ENCODE data around the gene SH3BP2. TPM values are rescaled to one million over a fixed set of nuclear protein-coding genes. Genes with fewer than 3 reads are reported as not detected.

SH3BP2 gene, protein sequence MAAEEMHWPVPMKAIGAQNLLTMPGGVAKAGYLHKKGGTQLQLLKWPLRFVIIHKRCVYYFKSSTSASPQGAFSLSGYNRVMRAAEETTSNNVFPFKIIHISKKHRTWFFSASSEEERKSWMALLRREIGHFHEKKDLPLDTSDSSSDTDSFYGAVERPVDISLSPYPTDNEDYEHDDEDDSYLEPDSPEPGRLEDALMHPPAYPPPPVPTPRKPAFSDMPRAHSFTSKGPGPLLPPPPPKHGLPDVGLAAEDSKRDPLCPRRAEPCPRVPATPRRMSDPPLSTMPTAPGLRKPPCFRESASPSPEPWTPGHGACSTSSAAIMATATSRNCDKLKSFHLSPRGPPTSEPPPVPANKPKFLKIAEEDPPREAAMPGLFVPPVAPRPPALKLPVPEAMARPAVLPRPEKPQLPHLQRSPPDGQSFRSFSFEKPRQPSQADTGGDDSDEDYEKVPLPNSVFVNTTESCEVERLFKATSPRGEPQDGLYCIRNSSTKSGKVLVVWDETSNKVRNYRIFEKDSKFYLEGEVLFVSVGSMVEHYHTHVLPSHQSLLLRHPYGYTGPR
- 10 to 100 TPM; 29.0 to 33.5 TPM for total RNA-seq

DNA sequence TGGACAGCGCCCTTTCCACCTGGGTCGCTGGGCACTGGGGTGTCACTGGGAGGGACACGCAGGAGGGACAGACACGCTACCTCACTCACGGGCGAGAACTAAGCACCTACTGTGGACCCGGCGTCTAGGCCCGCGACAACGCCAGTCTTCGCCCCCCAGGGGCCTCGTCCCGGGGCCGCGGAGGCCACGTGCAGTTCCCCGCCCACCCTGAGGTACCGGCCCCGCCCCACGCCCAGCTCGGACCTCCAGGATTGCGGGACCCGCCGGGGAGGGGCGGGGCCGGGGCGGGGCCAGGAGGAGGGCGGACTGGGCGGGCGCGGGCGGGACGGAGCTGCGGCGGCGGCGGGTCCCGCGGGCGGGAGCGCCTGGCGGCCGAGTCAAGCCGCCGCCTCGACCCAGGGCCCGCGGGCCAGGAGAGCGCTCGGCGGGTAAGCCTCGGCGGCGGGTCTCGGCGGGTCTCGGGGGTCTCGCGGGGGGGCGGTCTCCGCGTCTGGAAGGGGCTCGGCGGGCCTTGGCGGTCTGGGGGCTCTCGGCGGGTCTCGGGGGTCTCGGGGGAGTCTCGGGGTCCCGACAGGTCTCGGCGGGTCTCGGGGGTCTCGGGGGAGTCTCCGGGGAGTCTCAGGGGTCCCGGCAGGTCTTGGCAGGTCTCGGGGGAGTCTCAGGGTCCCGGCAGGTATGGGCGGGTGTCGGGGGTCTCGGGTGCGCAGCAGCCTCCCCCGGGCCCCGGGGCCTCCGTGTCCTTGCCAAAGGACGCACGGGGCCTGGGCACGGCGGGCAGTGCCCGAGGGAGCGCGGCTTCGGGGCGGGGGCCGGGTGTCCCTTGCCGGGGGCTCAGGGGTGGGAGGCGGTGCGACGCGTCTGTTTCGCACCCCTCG, at the start of gene SH3BP2:
Gene SH3BP2, plus strand, starts transcription at position 375 of the 875 bp plus-strand sequence. CDS start 27,533 bp downstream, outside the sequence.
- DNase-seq (peak; percentile 76 to 86 (median 85)), ATAC-seq (peak; percentile 61)
- no peaks in the 10 kb centered on the region for H3K36me3 ChIP-seq (replicated peaks in 1 of 2; ENCODE audit: insufficient read depth in 1 of 2, low read depth in 2 of 2)
- WGBS, 2 donors: 1 to 15% methylated on average over 15 to 65 of the region's 104 CpGs
- peak in 1 of 3 donors; percentile 25 for TF ChIP-seq POLR2A (IDR thresholded peaks at IDR 0.05)
- TF ChIP-seq, protein P1, sequence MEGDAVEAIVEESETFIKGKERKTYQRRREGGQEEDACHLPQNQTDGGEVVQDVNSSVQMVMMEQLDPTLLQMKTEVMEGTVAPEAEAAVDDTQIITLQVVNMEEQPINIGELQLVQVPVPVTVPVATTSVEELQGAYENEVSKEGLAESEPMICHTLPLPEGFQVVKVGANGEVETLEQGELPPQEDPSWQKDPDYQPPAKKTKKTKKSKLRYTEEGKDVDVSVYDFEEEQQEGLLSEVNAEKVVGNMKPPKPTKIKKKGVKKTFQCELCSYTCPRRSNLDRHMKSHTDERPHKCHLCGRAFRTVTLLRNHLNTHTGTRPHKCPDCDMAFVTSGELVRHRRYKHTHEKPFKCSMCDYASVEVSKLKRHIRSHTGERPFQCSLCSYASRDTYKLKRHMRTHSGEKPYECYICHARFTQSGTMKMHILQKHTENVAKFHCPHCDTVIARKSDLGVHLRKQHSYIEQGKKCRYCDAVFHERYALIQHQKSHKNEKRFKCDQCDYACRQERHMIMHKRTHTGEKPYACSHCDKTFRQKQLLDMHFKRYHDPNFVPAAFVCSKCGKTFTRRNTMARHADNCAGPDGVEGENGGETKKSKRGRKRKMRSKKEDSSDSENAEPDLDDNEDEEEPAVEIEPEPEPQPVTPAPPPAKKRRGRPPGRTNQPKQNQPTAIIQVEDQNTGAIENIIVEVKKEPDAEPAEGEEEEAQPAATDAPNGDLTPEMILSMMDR (IDR thresholded peaks at IDR 0.05): peak in 2 of 7 experiments; percentile 13 to 22
- H3K4me3 ChIP-seq: peak within 1 kb of the TSS; percentile 37 to 61
- H3K9me3 ChIP-seq: no peaks in the 10 kb centered on the region
- no peaks in the 10 kb centered on the region for H3K27me3 ChIP-seq
- intact Hi-C loops (cut with DNase I): no loop called here
- peak within 1 kb of the TSS; percentile 58 to 86 (median 82) for H3K27ac ChIP-seq
- peaks cover 65% of the 10 kb centered on the region for H3K4me1 ChIP-seq

DNA sequence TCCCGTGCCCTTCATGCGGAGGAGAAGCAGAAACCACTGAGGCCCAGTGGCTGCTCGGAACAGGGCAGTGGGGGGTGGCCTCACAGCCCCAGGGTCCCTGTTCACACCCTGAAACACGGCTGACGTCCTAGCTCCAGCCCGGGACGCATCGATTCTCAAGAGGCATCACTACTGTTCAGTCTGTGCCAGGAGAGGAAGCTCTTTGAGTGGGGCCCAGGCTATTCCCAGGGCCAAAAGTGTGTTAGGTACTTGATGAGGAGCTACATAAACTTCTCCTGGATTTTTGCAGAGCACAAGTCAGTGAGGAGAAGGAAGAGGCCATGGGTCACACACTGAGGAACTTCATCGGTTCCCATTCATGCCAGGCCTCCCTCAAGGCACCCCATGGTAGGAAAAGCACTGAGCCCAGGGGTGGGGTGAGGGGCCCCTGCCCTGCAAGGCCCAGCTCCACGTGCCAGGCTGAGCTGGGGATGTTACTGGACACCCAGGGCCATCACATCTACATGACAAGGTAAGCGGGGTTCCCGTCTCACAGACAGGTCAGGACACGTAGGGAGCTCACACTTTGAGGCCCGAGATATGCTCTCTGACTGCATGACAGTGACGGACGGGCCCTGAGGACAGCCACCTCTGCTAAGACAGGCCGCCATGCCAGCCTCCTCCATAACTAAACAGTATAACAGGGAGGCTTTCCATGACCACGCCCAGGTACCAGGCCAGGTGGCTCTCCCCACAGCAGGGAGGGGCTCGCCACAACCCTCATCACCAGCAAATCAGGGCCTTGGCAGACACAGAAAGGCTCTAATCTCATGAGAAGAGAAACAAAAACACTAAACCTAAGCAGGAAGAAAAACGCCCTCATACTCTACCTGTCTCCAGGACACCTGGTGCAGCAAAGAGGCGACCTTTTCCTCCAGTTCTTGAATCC, 49.1 kb upstream of the SH3BP2 start:
- no peaks in the 10 kb centered on the region for H3K27me3 ChIP-seq
- DNase-seq: no peak
- WGBS, 2 donors: 91 to 92% methylated on average over 6 to 21 of the region's 21 CpGs
- intact Hi-C loops (cut with DNase I): no loop called here
- TF ChIP-seq, protein P1 (IDR thresholded peaks at IDR 0.05): no peak
- no peak for TF ChIP-seq POLR2A (IDR thresholded peaks at IDR 0.05)
- H3K4me1 ChIP-seq: no peaks in the 10 kb centered on the region
- no peaks in the 10 kb centered on the region for H3K9me3 ChIP-seq
- H3K4me3 ChIP-seq: no peak overlapping the region
- no peak for ATAC-seq
- H3K36me3 ChIP-seq (replicated peaks in 1 of 2; ENCODE audit: insufficient read depth in 1 of 2, low read depth in 2 of 2): peaks cover 9 to 28% of the 10 kb centered on the region in 2 donors
- H3K27ac ChIP-seq: no peak overlapping the region

DNA sequence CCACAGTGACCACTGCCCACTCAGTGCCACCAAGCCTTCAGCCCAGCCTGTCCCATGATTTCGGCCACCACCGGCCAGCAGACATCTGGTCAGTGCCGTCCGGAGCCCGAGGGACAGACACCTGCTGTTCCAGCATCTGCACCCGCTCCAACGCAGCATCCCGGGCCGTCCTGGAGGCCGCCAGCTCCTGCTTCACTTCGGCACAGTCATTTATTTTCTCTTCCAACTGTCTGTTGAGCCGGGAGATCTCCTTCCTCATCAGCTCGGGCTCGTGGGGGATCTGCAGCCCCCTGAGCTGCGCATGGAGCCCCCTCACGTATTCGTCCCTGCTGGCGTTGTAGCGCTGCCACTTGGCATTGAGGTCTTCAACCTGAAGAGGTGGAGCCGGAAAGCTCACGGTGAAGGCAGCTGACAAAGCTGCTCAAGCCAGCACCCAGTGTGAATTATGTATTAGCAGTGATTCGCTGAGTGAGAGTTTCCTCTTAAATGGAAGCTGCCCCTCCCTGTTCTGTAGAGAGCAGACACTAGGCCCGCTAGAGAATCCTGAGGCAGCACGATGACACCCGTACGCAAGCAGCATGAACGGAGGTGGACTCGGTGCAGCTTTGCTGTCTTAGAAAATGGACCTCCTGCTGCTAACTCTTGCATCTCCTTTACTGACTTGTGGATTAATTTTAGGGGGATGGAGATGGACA, 48.2 kb upstream of the SH3BP2 start:
- TF ChIP-seq POLR2A (IDR thresholded peaks at IDR 0.05): no peak
- TF ChIP-seq, protein P1 (IDR thresholded peaks at IDR 0.05): no peak
- DNase-seq: no peak
- Histone ChIP-seq H3K36me3 (replicated peaks in 1 of 2; ENCODE audit: insufficient read depth in 1 of 2, low read depth in 2 of 2) (peaks cover 9 to 28% of the 10 kb centered on the region in 2 donors), H3K4me3 (no peak overlapping the region), H3K27me3 (no peaks in the 10 kb centered on the region), H3K9me3 (no peaks in the 10 kb centered on the region), H3K4me1 (no peaks in the 10 kb centered on the region), H3K27ac (no peak overlapping the region)
- intact Hi-C loops (cut with DNase I): no loop called here
- no peak for ATAC-seq
- WGBS, 2 donors: 95 to 96% methylated on average over 28 of the region's 28 CpGs

DNA sequence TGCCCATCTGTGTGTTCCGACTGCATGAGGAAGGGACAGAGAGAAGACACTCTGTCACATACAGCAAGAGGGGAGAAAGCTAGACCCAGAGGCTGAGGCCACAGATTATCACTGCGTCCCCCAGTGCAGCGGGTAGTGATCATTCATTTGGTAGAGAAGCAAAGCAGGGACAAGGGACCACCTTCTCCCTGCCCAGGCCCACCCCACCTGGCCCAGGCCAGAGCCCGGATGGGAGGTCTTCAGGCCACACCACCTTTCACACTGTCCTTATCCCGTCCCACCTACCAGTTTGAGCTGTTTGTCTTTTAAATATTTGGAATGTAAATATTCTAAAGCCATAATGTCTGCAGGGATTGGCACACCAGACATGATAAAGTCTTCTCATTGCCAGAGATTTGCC, 47.4 kb upstream of the SH3BP2 start:
- no peaks in the 10 kb centered on the region for H3K4me1 ChIP-seq
- no peaks in the 10 kb centered on the region for H3K27me3 ChIP-seq
- no peak overlapping the region for H3K4me3 ChIP-seq
- H3K36me3 ChIP-seq (replicated peaks in 1 of 2; ENCODE audit: insufficient read depth in 1 of 2, low read depth in 2 of 2): peaks cover 9 to 28% of the 10 kb centered on the region in 2 donors
- TF ChIP-seq, protein P1 (IDR thresholded peaks at IDR 0.05): no peak
- TF ChIP-seq POLR2A (IDR thresholded peaks at IDR 0.05): no peak
- WGBS, 2 donors: 92 to 98% methylated on average over 5 of the region's 5 CpGs
- peak overlapping the region in 1 of 4 donors; percentile 39 for H3K27ac ChIP-seq
- ATAC-seq (no peak), DNase-seq (no peak)
- H3K9me3 ChIP-seq: no peaks in the 10 kb centered on the region
- intact Hi-C loops (cut with DNase I): no loop called here

Data from body of pancreas (tissue), 4 donors.